Epithelial cell of alveolus of lung (primary cell): ENCODE results near the gene MOB1B. TPM values are rescaled to one million over a fixed set of nuclear protein-coding genes. Genes with fewer than 3 reads are reported as not detected.

Experiments used
- total RNA-seq: library from RNA; depleted of rRNA; stranded (reverse); fragments of >200 nt; gene quantifications from 2 replicates; pipeline ENCODE4 v1.2.1, GENCODE V29; 2015

The MOB1B gene
- total RNA-seq: 10.9 and 15.1 TPM in 2 replicates

GRCh38 chr4:70901984-70902576 is at the start of gene MOB1B:
MOB1B (plus strand) TSS chr4:70902369; CDS start chr4:70902537, 168 bp downstream.

GRCh38 chr4:70993181-70994068 is 91.3 kb downstream of the MOB1B start, which contains the start of gene DCK:
DCK (plus strand) TSS chr4:70993649; CDS start chr4:70993836, 187 bp downstream.

Other genes with a start within 250 kb of the MOB1B start
- gene JCHAIN, start 235.9 kb upstream of the MOB1B start, total RNA-seq: 1.3 TPM in 1 of 2 replicates, not detected in the other
- gene UTP3, start 213.8 kb upstream of the MOB1B start, total RNA-seq: 16.3 and 18.0 TPM in 2 replicates
- gene RUFY3, start 180.4 kb upstream of the MOB1B start, total RNA-seq: 16.3 and 29.9 TPM in 2 replicates
- gene GRSF1, start 62.5 kb upstream of the MOB1B start, total RNA-seq: 69.7 and 79.9 TPM in 2 replicates
- gene DCK, start 91.3 kb downstream of the MOB1B start, total RNA-seq: 20.7 and 22.7 TPM in 2 replicates